Endothelial cell (in vitro differentiated cells): ENCODE results near the gene XYLT2. TPM values are rescaled to one million over a fixed set of nuclear protein-coding genes. Genes with fewer than 3 reads are reported as not detected.

Experiments used
- DNase-seq: peaks from one replicate; pipeline ENCODE4 v3.0.0; 2021; ENCODE audit warnings: low spot score
- H3K27ac Mint-ChIP-seq: one replicate; pipeline ENCODE4 v1.8.0; 2021; ENCODE audit warnings: mixed read lengths, inconsistent platforms; ENCODE audit not compliant: unreplicated experiment
- H3K27me3 Mint-ChIP-seq: one replicate; pipeline ENCODE4 v1.8.0; 2021; ENCODE audit warnings: mild to moderate bottlenecking, moderate library complexity, mixed read lengths, inconsistent platforms; ENCODE audit not compliant: unreplicated experiment
- H3K36me3 Mint-ChIP-seq: one replicate; pipeline ENCODE4 v1.8.0; 2021; ENCODE audit warnings: mild to moderate bottlenecking, low read depth, mixed read lengths, inconsistent platforms; ENCODE audit not compliant: unreplicated experiment
- H3K4me1 Mint-ChIP-seq: one replicate; pipeline ENCODE4 v1.8.0; 2021; ENCODE audit warnings: mild to moderate bottlenecking, mixed read lengths, inconsistent platforms; ENCODE audit not compliant: unreplicated experiment
- H3K4me3 Mint-ChIP-seq: one replicate; pipeline ENCODE4 v1.8.0; 2021; ENCODE audit warnings: mild to moderate bottlenecking, mixed read lengths, inconsistent platforms; ENCODE audit not compliant: unreplicated experiment
- H3K9me3 Mint-ChIP-seq: one replicate; pipeline ENCODE4 v1.8.0; 2021; ENCODE audit warnings: mixed read lengths, inconsistent platforms; ENCODE audit not compliant: unreplicated experiment
- total RNA-seq: library from RNA; stranded (reverse); fragmentation: NEBNext Ultra II Directional; extraction: Animal tissue kit (Norgen Biotek cat#: 25700); gene quantifications from one replicate; pipeline ENCODE4 v1.2.1, GENCODE V29; 2021; ENCODE audit not compliant: unreplicated experiment
- TF ChIP-seq, protein P1 (sequence below): fragments of 200-600 bp; sonication (generic); IDR thresholded peaks from one replicate; pipeline ENCODE4 v1.5.0; 2021; ENCODE audit warnings: antibody characterized with exemption; ENCODE audit not compliant: unreplicated experiment

The XYLT2 gene
- total RNA-seq, 1 donor from 2014 or later, result 23.1 TPM

GRCh38 chr17:50367401-50367800 is 21.5 kb downstream of the XYLT2 start:
- H3K9me3 Mint-ChIP-seq, result no peaks in the 10 kb centered on the region
- peaks cover 19% of the 10 kb centered on the region for H3K36me3 Mint-ChIP-seq

DNA sequence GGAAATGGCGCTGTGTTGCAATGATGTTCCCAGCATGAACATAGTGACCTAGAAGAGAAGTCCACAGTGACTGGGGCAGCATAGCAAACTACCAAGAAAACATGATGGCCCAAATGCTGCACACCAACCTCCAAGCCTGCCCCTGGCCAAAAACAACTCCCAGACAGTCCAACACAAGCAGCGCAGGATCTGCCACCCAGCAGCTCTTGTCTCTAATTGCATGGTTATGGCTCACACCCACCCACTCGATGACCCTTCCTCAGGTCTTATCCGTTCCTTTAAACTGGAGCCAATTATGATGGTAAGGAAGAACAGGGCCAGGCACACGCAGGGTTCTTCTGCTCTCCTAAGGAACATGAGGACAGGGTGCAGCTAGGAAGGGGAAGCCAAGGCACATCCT is 24.1 kb downstream of the XYLT2 start:
- no peak for DNase-seq
- H3K4me1 Mint-ChIP-seq, result peaks cover 16% of the 10 kb centered on the region
- peak overlapping the region; percentile 14 for H3K4me3 Mint-ChIP-seq
- H3K36me3 Mint-ChIP-seq, result peaks cover 19% of the 10 kb centered on the region
- no peak overlapping the region for H3K27ac Mint-ChIP-seq
- peaks cover 8% of the 10 kb centered on the region for H3K27me3 Mint-ChIP-seq
- H3K9me3 Mint-ChIP-seq, result no peaks in the 10 kb centered on the region
- TF ChIP-seq, protein P1, sequence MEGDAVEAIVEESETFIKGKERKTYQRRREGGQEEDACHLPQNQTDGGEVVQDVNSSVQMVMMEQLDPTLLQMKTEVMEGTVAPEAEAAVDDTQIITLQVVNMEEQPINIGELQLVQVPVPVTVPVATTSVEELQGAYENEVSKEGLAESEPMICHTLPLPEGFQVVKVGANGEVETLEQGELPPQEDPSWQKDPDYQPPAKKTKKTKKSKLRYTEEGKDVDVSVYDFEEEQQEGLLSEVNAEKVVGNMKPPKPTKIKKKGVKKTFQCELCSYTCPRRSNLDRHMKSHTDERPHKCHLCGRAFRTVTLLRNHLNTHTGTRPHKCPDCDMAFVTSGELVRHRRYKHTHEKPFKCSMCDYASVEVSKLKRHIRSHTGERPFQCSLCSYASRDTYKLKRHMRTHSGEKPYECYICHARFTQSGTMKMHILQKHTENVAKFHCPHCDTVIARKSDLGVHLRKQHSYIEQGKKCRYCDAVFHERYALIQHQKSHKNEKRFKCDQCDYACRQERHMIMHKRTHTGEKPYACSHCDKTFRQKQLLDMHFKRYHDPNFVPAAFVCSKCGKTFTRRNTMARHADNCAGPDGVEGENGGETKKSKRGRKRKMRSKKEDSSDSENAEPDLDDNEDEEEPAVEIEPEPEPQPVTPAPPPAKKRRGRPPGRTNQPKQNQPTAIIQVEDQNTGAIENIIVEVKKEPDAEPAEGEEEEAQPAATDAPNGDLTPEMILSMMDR, result no peak

More at GRCh38 chr17:50367401-50367800, 21.5 kb downstream of the XYLT2 start:
- Mint-ChIP-seq H3K4me1 (peaks cover 11% of the 10 kb centered on the region), H3K27me3 (peaks cover 6% of the 10 kb centered on the region), H3K27ac (no peak overlapping the region), H3K4me3 (no peak overlapping the region)
- TF ChIP-seq, protein P1, result no peak
- no peak for DNase-seq

DNA sequence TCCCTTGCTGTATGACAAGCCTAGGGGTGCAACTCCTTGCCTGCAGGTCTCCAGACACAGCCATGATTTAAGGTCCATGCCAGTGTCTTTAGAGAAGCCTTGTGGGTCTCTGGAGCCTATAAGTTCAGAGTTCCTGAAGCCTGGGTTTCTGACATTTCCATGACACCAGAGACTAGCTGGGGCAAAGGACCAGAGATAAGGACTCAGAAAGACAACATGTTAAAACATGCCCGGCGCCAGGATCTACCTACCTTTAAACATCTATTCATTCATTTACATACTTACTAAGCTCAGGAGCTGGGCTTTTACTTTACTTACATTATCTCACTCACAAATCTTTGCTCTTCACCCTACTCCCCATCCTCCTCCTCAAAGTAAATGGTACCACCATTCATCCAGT is 25.6 kb downstream of the XYLT2 start:
- DNase-seq, result no peak
- H3K27ac Mint-ChIP-seq, result peak overlapping the region; percentile 70
- peaks cover 8% of the 10 kb centered on the region for H3K27me3 Mint-ChIP-seq
- peak overlapping the region; percentile 78 for H3K4me3 Mint-ChIP-seq
- H3K36me3 Mint-ChIP-seq, result peaks cover 19% of the 10 kb centered on the region
- TF ChIP-seq, protein P1, result no peak
- H3K9me3 Mint-ChIP-seq, result no peaks in the 10 kb centered on the region
- H3K4me1 Mint-ChIP-seq, result peaks cover 18% of the 10 kb centered on the region

- peaks cover 19% of the 10 kb centered on the region for H3K36me3 Mint-ChIP-seq
- TF ChIP-seq, protein P1, result no peak
- peak overlapping the region; percentile 100 for H3K4me3 Mint-ChIP-seq
- no peak for DNase-seq
- peaks cover 8% of the 10 kb centered on the region for H3K27me3 Mint-ChIP-seq
- no peaks in the 10 kb centered on the region for H3K9me3 Mint-ChIP-seq
- H3K27ac Mint-ChIP-seq, result peak overlapping the region; percentile 100
- H3K4me1 Mint-ChIP-seq, result peaks cover 18% of the 10 kb centered on the region
These were observed 26.4 kb downstream of the XYLT2 start for GRCh38 chr17:50372222-50372757.

DNA sequence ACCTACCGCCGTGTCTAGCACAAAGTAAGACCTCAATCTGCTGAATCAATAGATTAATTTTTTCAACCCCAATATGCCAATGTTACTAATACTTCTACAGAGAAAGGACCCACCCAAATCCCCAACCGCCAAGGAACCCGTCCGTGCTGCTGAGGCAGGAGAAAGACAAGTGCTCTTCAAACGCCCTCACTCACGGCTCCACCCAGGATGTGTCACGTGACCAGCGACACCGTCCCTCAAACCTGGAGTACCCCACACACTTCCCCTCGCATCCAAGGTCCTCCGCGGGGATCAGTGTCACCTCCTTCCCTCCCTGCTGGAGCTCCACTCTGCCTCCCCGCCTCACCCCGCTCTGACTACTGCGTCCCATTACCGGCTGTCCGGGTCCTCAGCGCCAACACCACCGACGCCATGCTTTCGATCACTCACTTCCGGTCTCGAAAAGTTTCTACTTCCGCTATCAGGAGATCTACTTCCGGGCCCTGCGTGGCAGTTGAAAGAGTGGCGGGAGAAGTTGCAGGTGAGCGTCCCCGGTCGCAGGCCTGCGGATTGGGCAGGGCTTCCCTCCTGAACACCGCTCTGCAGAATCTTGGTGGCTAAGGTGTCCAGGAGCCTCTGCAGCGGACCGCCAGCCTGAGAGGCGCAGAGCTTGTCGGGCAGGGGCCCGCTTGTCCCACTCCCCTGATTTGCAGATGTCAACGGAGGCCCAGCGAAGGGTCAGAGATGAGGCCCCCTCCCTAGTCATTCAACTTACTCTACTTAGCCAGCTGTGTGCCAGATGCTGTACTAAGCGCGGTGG is 27.0 kb downstream of the XYLT2 start, which contains the start of the genes EME1 and MRPL27:
TSS of gene EME1 (plus strand) at position 472 of the 799 bp plus-strand sequence. CDS start 1,980 bp downstream, outside the sequence.
TSS of gene MRPL27 (minus strand) at position 427 of the 799 bp plus-strand sequence. CDS start at position 413, 14 bp downstream.
- TF ChIP-seq, protein P1, result no peak
- H3K9me3 Mint-ChIP-seq, result no peaks in the 10 kb centered on the region
- peak within 1 kb of the TSS; percentile 100 for H3K27ac Mint-ChIP-seq
- H3K4me1 Mint-ChIP-seq, result peaks cover 18% of the 10 kb centered on the region
- peaks cover 8% of the 10 kb centered on the region for H3K27me3 Mint-ChIP-seq
- peaks cover 19% of the 10 kb centered on the region for H3K36me3 Mint-ChIP-seq
- peak within 1 kb of the TSS; percentile 100 for H3K4me3 Mint-ChIP-seq
- DNase-seq, result peak; percentile 66
